GM19351 (cell line): ENCODE measurements around the gene CTSG.
A peak's percentile ranks its signal among the peaks of the same experiment; 100 is the strongest.
"Not testable (repeated sequence)": the region's sequence is repeated elsewhere in the genome, so short reads cannot be mapped to it uniquely, and the experiment has no call there.

Source experiments
- ATAC-seq: cut with Tn5 transposase; IDR thresholded peaks from one replicate; pipeline ENCODE4 v1.9.1; 2021; ENCODE audit warnings: mild to moderate bottlenecking, moderate library complexity; ENCODE audit not compliant: unreplicated experiment

The CTSG gene

DNA sequence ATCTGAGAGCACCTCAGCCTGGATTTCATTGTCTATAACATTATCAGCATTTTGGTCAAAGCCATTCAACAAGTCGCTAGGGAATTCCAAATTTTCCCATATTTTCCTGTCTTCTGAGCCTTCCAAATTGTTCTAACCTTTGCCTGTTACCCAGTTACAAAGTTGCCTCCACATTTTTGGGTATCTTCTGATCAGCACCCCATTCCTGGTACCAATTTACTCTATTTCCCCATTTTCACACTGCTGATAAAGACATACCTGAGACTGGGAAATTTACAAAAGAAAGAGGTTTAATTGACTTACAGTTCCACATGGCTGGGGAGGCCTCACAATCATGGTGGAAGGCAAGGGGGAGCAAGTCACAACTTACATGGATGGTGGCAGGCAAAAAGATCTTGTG lies 27.0 kb downstream of the CTSG start:
- ATAC-seq, result not testable (repeated sequence)

DNA sequence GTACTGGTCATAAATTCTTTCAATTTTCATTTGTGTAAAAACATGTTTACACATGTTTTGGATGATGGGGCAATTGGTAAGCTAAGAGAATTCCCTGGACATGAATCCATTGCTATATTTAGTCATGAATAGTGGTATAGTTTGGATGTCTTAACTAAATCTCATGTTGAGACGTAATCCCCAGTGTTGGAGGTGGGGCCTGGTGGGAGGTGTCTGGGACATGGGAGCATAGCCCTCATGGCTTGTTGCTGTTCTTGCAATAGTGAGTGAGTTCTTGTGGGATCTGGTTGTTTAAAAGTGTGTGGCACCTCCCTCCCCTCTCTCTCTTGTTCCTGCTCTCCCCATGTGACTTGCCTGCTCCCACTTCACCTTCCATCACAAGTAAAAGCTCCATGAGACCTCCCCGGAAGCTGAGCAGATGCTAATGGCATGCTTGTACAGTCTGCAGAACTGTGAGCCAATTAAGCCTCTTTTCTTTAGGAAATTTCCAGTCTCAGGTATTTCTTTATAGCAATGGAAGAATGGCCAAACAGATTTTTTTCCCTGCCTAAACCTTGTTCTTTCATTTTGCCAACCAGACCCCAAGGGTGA lies 33.6 kb downstream of the CTSG start:
- no peak for ATAC-seq

DNA sequence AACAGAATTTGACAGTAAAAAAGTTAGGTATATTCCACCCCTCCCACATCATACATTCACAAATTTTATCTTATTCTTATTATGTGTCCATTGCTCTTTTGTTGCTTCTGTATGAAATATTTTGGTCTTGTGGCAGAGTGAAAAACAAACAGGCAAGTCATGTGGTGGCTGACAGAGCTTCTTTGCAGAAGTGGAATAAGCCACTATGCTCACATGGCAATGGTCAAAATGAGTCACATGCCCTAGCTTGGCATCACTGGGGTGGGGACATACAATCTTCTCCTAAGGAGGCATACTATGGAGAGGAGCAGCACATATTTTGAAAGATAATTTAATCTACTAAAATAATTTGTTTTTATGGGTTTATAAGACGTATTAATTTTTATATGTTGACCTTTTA lies 40.3 kb downstream of the CTSG start:
- ATAC-seq, result peak; percentile 43

DNA sequence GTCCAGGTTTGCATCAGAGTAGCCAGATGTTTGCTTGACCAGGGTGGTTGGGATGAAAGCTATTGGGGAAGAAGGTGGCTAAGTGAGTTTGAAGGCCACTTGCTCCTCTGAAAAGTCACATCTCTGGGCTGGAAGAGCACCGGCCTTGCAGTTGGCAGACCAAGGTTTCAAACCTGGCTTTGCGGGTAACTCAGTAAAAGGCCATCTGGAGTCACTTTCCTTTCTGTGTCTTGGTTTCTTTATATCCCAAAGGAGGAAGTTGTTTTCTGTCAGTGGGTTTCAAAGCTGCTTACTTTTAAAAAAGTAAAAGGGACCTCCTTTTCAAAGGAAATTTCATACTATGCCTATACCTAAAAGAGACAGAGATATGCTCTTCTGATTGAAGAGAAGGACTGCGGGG lies 41.8 kb downstream of the CTSG start:
- no peak for ATAC-seq

DNA sequence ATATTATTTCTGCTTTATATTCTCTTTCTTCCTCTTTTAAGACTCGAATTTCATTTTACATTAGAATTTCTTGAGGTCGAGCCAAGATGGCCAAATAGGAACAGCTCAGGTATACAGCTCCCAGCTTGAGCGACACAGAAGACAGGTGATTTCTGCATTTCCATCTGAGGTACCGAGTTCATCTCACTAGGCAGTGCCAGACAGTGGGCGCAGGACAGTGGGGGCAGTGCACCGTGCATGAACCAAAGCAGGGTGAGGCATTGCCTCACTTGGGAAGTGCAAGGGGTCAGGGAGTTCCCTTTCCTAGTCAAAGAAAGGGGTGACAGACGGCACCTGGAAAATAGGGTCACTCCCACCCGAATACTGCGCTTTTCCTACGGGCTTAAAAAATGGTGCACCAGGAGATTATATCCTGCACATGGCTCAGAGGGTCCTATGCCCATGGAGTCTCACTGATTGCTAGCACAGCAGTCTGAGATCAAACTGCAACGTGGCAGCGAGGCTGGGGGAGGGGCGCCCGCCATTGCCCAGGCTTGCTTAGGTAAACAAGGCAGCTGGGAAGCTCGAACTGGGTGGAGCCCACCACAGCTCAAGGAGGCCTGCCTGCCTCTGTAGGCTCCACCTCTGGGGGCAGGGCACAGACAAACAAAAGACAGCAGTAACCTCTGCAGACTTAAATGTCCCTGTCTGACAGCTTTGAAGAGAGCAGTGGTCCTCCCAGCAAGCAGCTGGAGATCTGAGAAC lies 50.0 kb downstream of the CTSG start:
- not testable (repeated sequence) for ATAC-seq
